Activated CD8-positive, alpha-beta memory T cell treated with anti-CD3 and anti-CD28 coated beads, Interleukin-2, amount 50 U/mL, for 24 hours (primary cell): ENCODE measurements around the gene OR10S1.
"Not testable (repeated sequence)": the region's sequence is repeated elsewhere in the genome, so short reads cannot be mapped to it uniquely, and the experiment has no call there.

Experiments
- DNase-seq: peaks from one replicate; pipeline ENCODE4 v3.0.0-alpha.2; 2020; ENCODE audit errors: extremely low read depth

The OR10S1 gene, protein sequence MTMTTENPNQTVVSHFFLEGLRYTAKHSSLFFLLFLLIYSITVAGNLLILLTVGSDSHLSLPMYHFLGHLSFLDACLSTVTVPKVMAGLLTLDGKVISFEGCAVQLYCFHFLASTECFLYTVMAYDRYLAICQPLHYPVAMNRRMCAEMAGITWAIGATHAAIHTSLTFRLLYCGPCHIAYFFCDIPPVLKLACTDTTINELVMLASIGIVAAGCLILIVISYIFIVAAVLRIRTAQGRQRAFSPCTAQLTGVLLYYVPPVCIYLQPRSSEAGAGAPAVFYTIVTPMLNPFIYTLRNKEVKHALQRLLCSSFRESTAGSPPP

GRCh38 chr11:123977731-123978347 is at the start of gene OR10S1:
OR10S1 (minus strand) TSS chr11:123977781; CDS start chr11:123977664, 117 bp downstream.
- no peak for DNase-seq

- DNase-seq, result no peak
These were observed 48.9 kb upstream of the OR10S1 start, which contains the start of gene OR10G8 for GRCh38 chr11:124026498-124026897. OR10G8 (plus strand) TSS chr11:124026798; CDS start chr11:124029623, 2,825 bp downstream.

GRCh38 chr11:124015837-124016236 is 38.3 kb upstream of the OR10S1 start:
- not testable (repeated sequence) for DNase-seq

DNA sequence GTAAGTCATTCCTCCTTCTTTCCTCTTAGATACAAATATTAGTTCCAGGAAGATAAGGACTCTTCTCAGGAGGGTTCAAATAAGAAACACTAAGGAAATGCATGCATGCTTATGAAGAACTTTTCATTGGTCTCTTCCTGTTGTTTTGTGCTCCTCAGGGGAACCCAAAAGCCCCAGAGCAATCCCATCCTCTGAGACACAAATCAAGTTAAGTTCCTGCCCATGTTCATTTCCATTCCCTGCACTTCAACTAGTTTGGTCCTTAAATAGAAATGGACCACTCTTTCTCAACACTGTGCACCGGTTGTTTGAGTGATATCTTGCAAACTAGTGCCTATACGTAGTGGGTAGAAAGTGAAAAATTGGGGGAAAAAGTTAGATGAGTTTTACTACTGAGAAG is 35.1 kb upstream of the OR10S1 start, which contains the start of gene OR10G4:
TSS of gene OR10G4 (plus strand) at position 301 of the 400 bp plus-strand sequence. CDS start 2,578 bp downstream, outside the sequence.
- no peak for DNase-seq

GRCh38 chr11:123995119-123995518 is 17.5 kb upstream of the OR10S1 start, which contains the start of gene OR10G6:
OR10G6 (minus strand) TSS chr11:123995161; CDS start chr11:123995161, 0 bp downstream.
- DNase-seq, result no peak

DNA sequence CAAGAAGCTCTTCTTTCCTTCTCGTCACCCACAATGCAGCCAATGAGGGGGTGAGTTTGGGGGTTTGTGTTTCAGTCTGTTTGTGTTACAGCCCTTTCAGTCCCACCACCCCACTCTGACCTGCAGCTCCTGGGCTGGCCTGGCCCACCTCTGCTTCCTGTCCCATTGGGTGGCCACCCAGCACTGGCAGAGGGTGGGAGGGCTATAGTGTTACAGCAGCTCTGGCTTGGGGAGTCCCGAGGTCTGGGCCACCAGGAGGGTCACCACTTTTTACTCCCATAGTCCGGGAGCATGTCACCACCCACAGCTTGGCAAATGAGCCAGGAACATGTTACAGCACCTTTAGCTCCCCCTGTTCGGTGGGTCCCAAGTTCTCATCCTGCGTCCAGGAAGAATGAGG is 1.7 kb upstream of the OR10S1 start:
- no peak for DNase-seq

- no peak for DNase-seq
These were observed 616 bp downstream of the OR10S1 start for GRCh38 chr11:123976770-123977560.

GRCh38 chr11:123973816-123974215 is 3.8 kb downstream of the OR10S1 start:
- no peak for DNase-seq

GRCh38 chr11:123956752-123957151 is 20.8 kb downstream of the OR10S1 start:
- DNase-seq, result no peak

GRCh38 chr11:123945132-123945531 is 32.4 kb downstream of the OR10S1 start:
- DNase-seq, result no peak

GRCh38 chr11:123943738-123944137 is 33.8 kb downstream of the OR10S1 start, which contains the start of gene OR6T1:
OR6T1 (minus strand) TSS chr11:123943838; CDS start chr11:123943838, 0 bp downstream.
- no peak for DNase-seq

GRCh38 chr11:123942413-123942812 is 35.2 kb downstream of the OR10S1 start:
- DNase-seq, result no peak

DNA sequence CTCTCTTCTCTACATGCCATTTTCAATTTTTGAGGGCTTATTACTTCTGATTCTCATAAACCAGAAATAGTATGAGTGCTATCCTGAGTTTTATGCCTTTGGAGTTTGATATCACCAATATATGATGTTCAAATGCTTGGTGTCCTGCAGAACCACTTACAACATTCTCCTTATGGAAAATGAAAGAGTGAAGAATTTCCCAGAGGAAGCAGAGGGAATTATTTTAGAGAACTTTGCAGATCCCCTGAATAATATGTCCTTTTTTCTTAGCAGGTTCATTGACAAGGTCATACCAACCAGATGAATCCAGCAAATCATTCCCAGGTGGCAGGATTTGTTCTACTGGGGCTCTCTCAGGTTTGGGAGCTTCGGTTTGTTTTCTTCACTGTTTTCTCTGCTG is 38.3 kb downstream of the OR10S1 start, which contains the start of gene OR4D5:
TSS of gene OR4D5 (plus strand) at position 301 of the 400 bp plus-strand sequence. CDS start at position 301, 0 bp downstream.
- DNase-seq, result no peak
